T-helper 1 cell treated with Interleukin-12 subunit alpha and Interleukin-12 subunit beta and Interleukin-4 antibody, amounts not matched to agents 30 μg/mL and 1 μg/mL, for 36 hours (primary cell): ENCODE data around the gene FANCE.

Experiments
- H3K27ac Mint-ChIP-seq: one replicate; pipeline ENCODE4 v1.8.0; 2021; ENCODE audit warnings: mild to moderate bottlenecking, mixed read lengths
- H3K27me3 Mint-ChIP-seq: one replicate; pipeline ENCODE4 v1.8.0; 2021; ENCODE audit warnings: low read depth, mixed read lengths
- H3K36me3 Mint-ChIP-seq: one replicate; pipeline ENCODE4 v1.8.0; 2021; ENCODE audit warnings: low read depth, mixed read lengths
- H3K4me1 Mint-ChIP-seq: one replicate; pipeline ENCODE4 v1.8.0; 2021; ENCODE audit warnings: low read depth, mixed read lengths
- H3K4me3 Mint-ChIP-seq: one replicate; pipeline ENCODE4 v1.8.0; 2021; ENCODE audit warnings: mild to moderate bottlenecking, moderate library complexity, mixed read lengths
- H3K9me3 Mint-ChIP-seq: one replicate; pipeline ENCODE4 v1.8.0; 2021; ENCODE audit warnings: mixed read lengths

Gene FANCE, protein sequence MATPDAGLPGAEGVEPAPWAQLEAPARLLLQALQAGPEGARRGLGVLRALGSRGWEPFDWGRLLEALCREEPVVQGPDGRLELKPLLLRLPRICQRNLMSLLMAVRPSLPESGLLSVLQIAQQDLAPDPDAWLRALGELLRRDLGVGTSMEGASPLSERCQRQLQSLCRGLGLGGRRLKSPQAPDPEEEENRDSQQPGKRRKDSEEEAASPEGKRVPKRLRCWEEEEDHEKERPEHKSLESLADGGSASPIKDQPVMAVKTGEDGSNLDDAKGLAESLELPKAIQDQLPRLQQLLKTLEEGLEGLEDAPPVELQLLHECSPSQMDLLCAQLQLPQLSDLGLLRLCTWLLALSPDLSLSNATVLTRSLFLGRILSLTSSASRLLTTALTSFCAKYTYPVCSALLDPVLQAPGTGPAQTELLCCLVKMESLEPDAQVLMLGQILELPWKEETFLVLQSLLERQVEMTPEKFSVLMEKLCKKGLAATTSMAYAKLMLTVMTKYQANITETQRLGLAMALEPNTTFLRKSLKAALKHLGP

DNA sequence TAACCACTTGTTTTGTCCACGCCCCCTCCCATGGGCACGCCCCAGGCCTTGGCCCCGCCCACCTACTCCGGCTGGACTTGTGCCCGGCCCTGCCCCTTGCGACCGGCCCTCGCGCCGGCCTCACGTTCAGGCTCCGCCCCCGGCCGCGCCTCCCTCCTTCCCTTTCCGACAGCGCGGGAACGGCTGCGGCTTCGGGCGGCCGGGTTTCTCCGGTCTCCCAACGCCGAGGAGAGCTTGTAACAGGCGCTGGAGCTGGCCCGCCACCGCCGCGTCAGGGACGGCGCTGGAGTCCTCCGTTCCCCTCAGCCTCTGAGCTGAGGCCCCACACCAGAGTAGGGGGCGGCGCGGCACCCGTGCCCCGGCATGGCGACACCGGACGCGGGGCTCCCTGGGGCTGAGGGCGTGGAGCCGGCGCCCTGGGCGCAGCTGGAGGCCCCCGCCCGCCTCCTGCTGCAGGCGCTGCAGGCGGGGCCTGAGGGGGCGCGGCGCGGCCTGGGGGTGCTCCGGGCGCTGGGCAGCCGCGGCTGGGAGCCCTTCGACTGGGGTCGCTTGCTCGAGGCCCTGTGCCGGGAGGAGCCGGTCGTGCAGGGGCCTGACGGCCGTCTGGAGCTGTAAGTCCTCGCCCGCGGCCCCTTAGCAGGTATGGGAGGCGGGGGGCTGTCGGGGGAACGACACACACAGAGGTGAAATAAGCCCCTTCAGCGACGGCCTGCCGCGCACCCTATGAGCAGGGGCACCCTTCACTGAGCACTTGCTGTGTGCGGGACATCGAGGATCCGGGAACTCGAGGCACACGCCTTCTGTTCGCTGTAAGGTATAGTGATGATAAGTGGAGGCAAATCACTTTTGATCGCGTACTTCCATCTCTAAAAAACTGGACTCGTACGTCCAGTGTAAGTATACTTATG lies at the start of gene FANCE:
Gene FANCE, plus strand, starts transcription at position 156 of the 908 bp plus-strand sequence. Its CDS starts 208 bp downstream, at position 364.
- Mint-ChIP-seq H3K27ac (peak within 1 kb of the TSS; percentile 41), H3K36me3 (peaks cover 3% of the 10 kb centered on the region), H3K9me3 (no peaks in the 10 kb centered on the region), H3K27me3 (peaks cover 17% of the 10 kb centered on the region), H3K4me1 (peaks cover 29% of the 10 kb centered on the region), H3K4me3 (peak within 1 kb of the TSS; percentile 85)

DNA sequence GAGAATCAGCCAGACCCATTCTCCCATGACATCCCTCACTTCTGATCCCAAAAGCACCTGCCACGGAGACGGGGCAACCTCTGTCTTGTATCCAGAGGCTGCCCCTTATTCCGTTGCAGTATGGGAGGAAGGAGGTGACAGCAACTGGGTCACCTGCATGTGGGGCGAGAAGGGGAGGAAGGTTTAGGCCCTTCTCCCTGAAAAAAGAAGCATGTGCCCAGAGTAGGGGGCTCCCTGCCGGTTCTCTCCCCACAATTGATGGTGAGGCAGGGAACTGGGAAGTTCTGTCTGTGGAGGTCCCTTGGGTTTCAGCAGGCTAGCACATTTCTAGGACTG lies 49.3 kb upstream of the FANCE start:
- Mint-ChIP-seq H3K4me1 (peaks cover 11% of the 10 kb centered on the region), H3K4me3 (no peak overlapping the region), H3K27ac (no peak overlapping the region), H3K27me3 (no peaks in the 10 kb centered on the region), H3K9me3 (no peaks in the 10 kb centered on the region), H3K36me3 (peaks cover 6% of the 10 kb centered on the region)

DNA sequence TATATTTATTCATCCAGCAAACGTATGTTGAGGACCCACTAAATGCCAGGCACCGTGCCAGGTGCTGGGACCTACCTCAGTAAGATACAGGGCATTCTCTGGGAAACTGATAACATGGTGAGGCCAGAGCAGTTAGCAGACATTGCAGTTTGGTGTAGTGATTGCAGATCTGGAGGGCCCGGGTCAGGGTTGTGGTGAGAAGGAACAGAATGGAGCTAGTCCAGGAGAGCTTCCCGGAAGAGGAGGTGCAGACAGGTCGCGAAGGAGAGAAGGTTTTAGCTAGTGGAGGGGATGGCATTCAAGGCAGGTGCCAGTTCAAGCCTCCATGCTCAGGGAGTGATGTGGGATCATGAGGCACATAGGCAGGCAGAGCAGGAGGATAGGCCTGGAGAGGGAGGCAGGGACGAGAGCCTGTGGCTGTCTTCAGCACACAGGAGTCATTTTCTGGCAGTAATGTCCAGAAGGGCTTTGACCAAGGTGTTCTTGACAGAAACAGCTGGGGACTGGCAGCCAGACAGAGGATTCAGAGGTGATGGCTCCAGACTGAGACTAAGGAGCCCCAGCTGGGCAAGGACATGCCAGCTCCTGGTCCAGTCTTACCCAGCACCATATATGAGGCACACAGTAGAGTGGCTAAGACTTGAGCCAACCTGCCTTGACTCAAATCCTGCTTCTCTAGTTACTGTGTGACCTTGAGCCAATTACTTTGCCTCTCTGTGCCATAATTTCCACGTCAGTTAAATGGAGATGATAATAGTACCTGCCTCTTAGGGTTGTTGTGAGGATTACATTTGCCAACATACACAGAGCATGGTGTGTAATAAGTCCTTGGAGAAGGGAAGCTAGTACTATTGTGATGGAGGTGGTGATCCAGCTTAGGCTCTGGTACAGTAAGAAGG lies 48.3 kb upstream of the FANCE start:
- Mint-ChIP-seq H3K36me3 (no peaks in the 10 kb centered on the region), H3K27me3 (no peaks in the 10 kb centered on the region), H3K27ac (peak overlapping the region; percentile 5), H3K9me3 (no peaks in the 10 kb centered on the region), H3K4me1 (peaks cover 11% of the 10 kb centered on the region), H3K4me3 (no peak overlapping the region)

DNA sequence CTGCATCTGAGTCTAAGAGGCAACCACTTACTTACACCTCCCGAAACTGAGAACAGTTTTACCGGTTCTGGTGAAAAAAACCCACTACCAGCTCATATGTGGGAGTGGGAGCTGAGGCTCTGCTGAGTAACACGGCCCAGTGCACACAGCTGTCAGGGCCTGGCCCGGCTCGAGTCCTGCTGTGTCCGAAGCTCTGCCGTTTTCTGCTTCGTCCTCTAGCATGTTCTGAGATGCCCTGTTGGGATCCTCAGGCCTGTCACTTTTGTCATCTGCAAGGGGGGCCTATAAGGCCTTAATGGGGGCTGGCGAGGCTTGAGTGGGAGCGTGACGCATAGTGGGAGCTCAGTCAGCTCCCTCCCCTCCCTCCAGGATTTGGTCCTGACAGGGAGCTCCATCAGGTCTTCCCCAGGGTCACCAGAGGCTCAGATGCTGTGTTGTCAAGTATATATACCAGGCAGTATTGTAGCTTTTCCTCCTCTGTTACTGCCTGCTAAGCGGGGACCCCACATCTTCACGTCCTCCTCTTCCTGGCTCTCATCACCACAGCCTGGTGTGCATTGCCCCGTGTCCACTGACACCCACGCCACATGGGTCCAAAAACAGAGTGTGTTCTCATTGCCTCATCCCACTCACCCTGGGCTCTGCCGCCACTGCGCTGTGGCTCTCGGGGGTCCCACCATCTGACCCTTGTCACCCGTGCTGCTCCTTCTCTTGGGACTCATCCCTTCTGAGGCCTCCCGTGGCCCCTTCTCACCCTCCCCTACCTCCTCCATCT lies 45.2 kb upstream of the FANCE start:
- Mint-ChIP-seq H3K4me3 (no peak overlapping the region), H3K36me3 (peaks cover 9% of the 10 kb centered on the region), H3K27ac (no peak overlapping the region), H3K9me3 (no peaks in the 10 kb centered on the region), H3K4me1 (peaks cover 25% of the 10 kb centered on the region), H3K27me3 (no peaks in the 10 kb centered on the region)

DNA sequence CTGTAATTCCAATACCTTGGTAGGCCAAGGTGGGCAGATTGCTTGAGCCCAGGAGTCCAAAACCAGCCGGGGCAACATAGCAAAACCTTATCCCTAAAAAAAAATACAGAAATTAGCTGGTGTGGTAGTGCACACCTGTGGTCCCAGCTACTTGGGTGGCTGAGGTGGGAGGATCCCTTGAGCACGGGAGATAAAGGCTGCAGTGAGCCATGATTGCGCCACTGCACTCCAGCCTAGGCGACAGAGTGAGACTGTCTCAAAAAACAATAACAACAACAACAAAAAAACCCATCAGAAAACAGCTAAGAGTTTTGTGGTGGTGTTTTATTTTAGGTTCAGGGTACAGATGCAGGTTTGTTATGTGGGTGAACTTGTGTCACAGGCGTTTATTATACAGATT lies 42.9 kb upstream of the FANCE start:
- Mint-ChIP-seq H3K4me3 (no peak overlapping the region), H3K27ac (no peak overlapping the region)

DNA sequence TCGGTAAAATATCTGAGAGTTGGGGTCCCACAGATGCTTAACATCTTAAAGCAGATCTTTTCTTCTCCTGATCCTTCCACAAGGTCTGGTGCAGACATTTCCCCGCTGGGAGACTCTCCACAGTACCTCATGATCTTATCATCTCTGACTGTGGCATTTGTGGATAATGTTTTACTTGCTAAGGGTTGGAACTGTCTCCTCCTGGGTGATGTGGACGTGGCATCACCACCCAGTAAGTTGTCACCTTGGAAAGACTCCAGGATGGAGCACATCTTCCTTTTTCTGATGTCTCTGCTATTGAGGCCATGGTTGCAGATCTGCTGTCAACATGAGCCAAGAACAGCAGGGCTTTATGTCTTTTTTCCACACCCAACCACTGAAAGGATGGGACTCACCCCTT lies 42.0 kb upstream of the FANCE start:
- Mint-ChIP-seq H3K4me1 (peaks cover 36% of the 10 kb centered on the region), H3K27ac (peak overlapping the region; percentile 84), H3K4me3 (peak overlapping the region; percentile 8), H3K27me3 (no peaks in the 10 kb centered on the region), H3K36me3 (peaks cover 19% of the 10 kb centered on the region), H3K9me3 (no peaks in the 10 kb centered on the region)

More for the DNA sequence above, 42.9 kb upstream of the FANCE start:
- no peaks in the 10 kb centered on the region for H3K9me3 Mint-ChIP-seq
- peaks cover 28% of the 10 kb centered on the region for H3K4me1 Mint-ChIP-seq
- no peaks in the 10 kb centered on the region for H3K27me3 Mint-ChIP-seq
- peaks cover 17% of the 10 kb centered on the region for H3K36me3 Mint-ChIP-seq

DNA sequence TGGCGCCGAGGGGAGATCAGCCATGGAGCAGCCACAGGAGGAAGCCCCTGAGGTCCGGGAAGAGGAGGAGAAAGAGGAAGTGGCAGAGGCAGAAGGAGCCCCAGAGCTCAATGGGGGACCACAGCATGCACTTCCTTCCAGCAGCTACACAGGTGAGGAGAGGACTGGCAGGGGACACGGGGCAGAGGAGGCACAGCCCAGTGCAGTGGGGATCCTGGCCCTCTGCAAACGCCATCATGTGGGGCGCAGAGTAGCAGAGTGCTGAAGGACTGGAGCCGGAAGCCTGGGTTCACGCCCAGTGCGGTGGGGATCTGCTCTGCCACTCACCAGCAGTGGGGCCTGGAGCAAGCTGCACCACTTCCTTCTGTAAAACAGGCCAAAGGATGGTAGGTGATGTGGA lies 41.1 kb upstream of the FANCE start:
- Mint-ChIP-seq H3K9me3 (no peaks in the 10 kb centered on the region), H3K27me3 (no peaks in the 10 kb centered on the region), H3K36me3 (peaks cover 26% of the 10 kb centered on the region), H3K27ac (peak overlapping the region; percentile 84), H3K4me3 (peak overlapping the region; percentile 74), H3K4me1 (peaks cover 43% of the 10 kb centered on the region)

DNA sequence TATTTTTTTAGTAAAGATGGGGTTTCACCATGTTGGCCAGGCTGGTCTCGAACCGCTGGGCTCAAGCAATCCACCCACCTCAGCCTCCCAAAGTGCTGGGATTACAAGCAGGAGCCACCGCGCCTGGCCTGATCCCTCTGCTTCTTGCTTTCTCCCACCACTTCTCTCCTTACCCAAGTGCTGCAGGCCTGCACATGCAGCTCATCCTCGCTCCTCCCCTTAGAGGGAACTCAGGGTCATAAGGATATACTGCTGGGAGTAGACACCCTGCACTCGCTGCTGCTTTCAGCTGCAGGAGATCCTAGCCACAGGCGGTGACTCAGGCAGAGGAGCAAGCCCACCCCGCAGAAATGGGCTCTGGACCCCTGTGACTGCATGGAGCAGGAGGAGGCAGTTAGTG lies 40.0 kb upstream of the FANCE start:
- Mint-ChIP-seq H3K9me3 (no peaks in the 10 kb centered on the region), H3K36me3 (peaks cover 29% of the 10 kb centered on the region), H3K4me1 (peaks cover 43% of the 10 kb centered on the region), H3K27ac (no peak overlapping the region), H3K4me3 (no peak overlapping the region), H3K27me3 (no peaks in the 10 kb centered on the region)

DNA sequence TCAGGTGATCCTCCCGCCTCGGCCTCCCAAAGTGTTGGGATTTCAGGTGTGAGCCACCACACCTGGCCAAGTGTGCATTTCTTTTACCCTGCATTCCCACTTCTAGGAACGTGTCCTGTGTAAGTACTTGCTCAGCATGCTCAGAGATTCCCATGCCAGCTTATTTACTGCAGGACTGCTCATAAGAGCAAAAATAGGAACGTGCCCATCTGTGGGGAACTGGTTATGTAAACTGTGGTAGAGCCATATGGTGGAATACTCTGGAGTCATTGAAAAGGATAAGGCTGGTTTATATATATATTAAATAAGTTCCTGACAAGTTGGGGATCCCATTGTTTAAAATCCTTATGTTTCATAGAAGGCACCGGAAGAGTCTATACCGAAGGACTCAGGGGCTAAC lies 38.2 kb upstream of the FANCE start:
- no peaks in the 10 kb centered on the region for H3K9me3 Mint-ChIP-seq
- H3K4me1 Mint-ChIP-seq = peaks cover 58% of the 10 kb centered on the region
- H3K27me3 Mint-ChIP-seq = no peaks in the 10 kb centered on the region
- H3K4me3 Mint-ChIP-seq = no peak overlapping the region
- peaks cover 30% of the 10 kb centered on the region for H3K36me3 Mint-ChIP-seq
- H3K27ac Mint-ChIP-seq = no peak overlapping the region

DNA sequence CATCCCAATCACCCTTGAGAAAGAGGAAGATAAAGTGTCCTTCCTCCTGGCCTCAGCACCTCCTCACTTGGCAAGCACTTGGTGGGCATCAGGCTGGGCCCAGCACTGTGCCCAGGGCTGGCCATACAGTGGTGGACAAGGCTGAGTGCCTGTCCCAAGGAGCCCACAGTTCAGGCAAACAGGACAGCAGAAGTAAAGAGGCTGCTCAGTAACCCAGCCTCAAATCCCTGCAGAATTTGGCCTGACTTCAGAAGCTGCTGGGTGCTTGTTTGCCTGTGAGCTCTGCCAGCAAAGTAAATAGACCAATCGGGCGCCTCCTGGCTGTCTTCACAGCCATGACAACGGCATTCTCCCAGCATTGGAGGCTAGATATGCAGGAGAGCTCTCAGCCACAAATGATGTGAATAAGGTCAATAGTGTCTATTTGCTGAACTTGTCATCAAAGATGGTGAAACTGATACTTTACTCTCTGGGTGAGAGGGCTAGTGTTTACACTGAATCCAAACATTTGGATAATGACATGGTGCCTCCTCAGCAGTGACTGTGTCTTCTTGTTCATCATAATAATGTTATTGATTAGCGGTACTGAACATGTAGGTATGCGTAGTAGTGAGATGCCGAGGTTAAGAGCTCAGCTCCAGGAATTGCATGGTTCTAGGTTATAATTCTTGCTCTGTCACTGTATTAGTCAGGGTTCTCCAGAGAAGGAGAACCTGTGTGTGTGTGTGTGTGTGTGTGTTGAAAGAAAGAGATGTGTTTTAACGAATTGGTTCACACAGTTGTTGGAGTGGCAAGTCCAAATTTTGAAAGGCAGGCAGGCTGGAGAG lies 36.9 kb upstream of the FANCE start:
- peak overlapping the region; percentile 41 for H3K27ac Mint-ChIP-seq

DNA sequence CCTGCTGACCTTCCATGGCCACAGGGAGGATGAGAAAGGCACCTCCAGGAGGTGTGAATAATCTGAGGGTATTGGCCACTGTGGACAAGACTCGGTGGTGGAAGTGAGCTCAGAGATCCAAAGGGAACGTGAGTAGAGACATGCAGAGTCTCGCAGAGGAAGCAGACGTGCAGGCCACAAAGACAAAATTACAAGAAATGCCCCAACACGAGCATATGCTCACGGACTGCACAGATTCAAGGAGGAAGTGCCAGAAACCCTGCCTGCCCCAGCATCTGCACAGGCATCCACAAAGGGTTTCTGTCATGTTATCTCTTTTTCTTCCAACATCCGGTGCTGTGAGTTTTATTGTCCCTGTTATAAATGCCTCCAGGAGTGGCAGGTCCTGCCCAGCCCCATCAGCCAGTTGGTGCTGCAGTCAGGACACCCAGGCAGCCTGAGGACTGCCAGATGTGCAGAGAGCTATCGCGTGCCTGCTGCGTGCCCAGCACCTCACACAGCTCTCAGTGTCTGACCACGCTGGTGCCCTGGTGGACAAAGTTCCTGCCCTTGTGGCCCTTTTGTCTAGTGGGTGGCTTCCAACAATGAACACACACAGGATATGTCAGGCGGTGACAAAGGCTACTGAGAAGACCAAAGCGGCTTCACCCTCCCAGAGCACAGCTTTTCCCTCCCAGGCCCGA lies 34.0 kb upstream of the FANCE start:
- H3K4me1 Mint-ChIP-seq = peaks cover 45% of the 10 kb centered on the region
- H3K36me3 Mint-ChIP-seq = peaks cover 22% of the 10 kb centered on the region
- no peaks in the 10 kb centered on the region for H3K27me3 Mint-ChIP-seq
- H3K27ac Mint-ChIP-seq = peak overlapping the region; percentile 80
- peak overlapping the region; percentile 23 for H3K4me3 Mint-ChIP-seq
- H3K9me3 Mint-ChIP-seq = no peaks in the 10 kb centered on the region

More for the DNA sequence above, 36.9 kb upstream of the FANCE start:
- H3K36me3 Mint-ChIP-seq = peaks cover 32% of the 10 kb centered on the region
- H3K4me1 Mint-ChIP-seq = peaks cover 59% of the 10 kb centered on the region
- H3K4me3 Mint-ChIP-seq = no peak overlapping the region
- H3K9me3 Mint-ChIP-seq = no peaks in the 10 kb centered on the region
- no peaks in the 10 kb centered on the region for H3K27me3 Mint-ChIP-seq

DNA sequence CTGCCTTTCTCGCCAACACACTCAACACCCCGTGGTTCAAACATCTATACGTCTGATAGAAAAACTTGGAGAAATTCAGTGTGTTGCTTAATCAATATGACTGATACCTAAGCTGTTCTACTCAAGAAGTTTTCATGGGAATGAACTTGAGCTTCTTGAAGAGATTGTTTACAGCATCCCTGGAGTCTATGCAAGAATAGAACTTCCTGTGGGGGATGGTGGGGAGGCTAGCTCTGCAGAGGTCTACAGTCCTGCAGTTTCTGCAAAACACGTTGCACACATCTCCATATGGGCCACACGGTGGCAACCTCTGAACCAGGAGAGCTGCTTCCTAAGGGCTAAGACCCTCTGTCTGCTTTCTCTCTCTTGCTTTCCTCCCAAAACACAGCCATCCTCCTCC lies 32.7 kb upstream of the FANCE start:
- Mint-ChIP-seq H3K36me3 (peaks cover 18% of the 10 kb centered on the region), H3K4me3 (no peak overlapping the region), H3K4me1 (peaks cover 39% of the 10 kb centered on the region), H3K27me3 (no peaks in the 10 kb centered on the region), H3K27ac (peak overlapping the region; percentile 80), H3K9me3 (no peaks in the 10 kb centered on the region)
